ENCODE data around the gene TMIGD3.

DNA sequence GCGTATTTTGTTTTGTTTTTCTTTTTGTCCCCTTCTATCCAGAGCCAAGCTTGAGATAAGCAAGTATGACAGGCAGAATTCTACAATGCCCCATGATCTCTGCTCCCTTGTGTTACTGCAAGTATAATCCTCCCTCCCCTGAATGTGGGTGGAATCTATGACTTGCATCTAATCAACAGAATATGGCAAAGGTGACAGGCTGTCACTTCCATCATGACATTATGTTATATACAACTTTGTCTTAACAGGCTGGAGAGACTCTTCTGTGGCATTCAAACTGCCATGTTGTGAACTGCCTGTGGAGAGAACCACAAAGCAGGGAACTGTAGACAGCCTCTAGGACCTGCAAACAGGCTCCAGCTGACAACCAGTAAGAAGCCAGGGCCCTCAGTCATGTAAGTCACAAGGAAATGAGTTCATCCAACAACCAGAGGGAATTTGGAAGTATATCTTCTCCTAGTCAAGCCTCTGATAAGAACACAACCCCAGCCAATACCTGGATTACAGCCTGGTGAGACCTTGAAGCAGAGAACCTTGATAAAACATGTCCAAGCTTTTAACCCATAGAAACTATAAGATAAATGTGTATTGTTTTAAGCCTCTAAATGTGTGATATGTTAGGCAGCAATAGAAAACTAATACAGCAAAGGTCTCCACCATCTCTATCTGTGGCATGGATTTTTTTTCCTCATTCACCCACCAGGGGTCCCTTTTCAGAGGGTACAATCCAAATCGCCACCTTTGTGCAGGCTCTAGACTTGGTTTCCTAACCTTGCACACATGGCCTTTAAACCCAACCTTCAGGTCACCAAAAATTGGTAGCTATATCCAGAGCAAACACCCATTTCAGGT lies 35.3 kb downstream of the TMIGD3 start:
- TF ChIP-seq, protein P1, sequence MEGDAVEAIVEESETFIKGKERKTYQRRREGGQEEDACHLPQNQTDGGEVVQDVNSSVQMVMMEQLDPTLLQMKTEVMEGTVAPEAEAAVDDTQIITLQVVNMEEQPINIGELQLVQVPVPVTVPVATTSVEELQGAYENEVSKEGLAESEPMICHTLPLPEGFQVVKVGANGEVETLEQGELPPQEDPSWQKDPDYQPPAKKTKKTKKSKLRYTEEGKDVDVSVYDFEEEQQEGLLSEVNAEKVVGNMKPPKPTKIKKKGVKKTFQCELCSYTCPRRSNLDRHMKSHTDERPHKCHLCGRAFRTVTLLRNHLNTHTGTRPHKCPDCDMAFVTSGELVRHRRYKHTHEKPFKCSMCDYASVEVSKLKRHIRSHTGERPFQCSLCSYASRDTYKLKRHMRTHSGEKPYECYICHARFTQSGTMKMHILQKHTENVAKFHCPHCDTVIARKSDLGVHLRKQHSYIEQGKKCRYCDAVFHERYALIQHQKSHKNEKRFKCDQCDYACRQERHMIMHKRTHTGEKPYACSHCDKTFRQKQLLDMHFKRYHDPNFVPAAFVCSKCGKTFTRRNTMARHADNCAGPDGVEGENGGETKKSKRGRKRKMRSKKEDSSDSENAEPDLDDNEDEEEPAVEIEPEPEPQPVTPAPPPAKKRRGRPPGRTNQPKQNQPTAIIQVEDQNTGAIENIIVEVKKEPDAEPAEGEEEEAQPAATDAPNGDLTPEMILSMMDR (IDR thresholded peaks at IDR 0.05), result no peak
- TF ChIP-seq POLR2A (IDR thresholded peaks at IDR 0.05), result no peak
- TF ChIP-seq EP300 (IDR thresholded peaks at IDR 0.05), result no peak
- TF ChIP-seq POLR2AphosphoS5 (IDR thresholded peaks at IDR 0.05), result no peak

Measured in sigmoid colon (tissue), 4 donors.